Epithelial cell of proximal tubule (primary cell): Measurements from ENCODE around the gene CBFA2T3. TPM values are rescaled to one million over a fixed set of nuclear protein-coding genes. Genes with fewer than 3 reads are reported as not detected.

ENCODE experiments used
- DNase-seq: peaks from one replicate; pipeline ENCODE4 v3.0.0-alpha.2; 2011; ENCODE audit warnings: low read depth
- H3K4me3 ChIP-seq: 2 replicates; pipeline ENCODE4 v1.5.1; 2011; ENCODE audit warnings: low read depth, mild to moderate bottlenecking, low read length
- CTCF ChIP-seq: conservative IDR thresholded peaks from 2 replicates; pipeline ENCODE4 v1.5.1; 2012; ENCODE audit warnings: low read depth, mild to moderate bottlenecking, low read length
- total RNA-seq: library from RNA; depleted of rRNA; stranded (reverse); fragments of >200 nt; gene quantifications from 2 replicates; pipeline ENCODE4 v1.2.3, GENCODE V29; 2015

CBFA2T3 gene
- total RNA-seq, 1 donor from 2014 or later: 0.86 TPM

GRCh38 chr16:88913001-88913612, 63.9 kb downstream of the CBFA2T3 start:
- no peak for DNase-seq
- no peak for TF ChIP-seq CTCF
- H3K4me3 ChIP-seq: no peak overlapping the region

GRCh38 chr16:88912556-88912955, 64.5 kb downstream of the CBFA2T3 start:
- TF ChIP-seq CTCF: no peak
- DNase-seq: no peak
- no peak overlapping the region for H3K4me3 ChIP-seq

- H3K4me3 ChIP-seq: no peak overlapping the region
- DNase-seq: no peak
- TF ChIP-seq CTCF: no peak
Observed at GRCh38 chr16:88911946-88912310, 65.1 kb downstream of the CBFA2T3 start.

- DNase-seq: no peak
- no peak overlapping the region for H3K4me3 ChIP-seq
- no peak for TF ChIP-seq CTCF
Observed at GRCh38 chr16:88911136-88911945, 65.7 kb downstream of the CBFA2T3 start.

GRCh38 chr16:88910284-88911135, 66.5 kb downstream of the CBFA2T3 start:
- no peak for TF ChIP-seq CTCF
- DNase-seq: no peak
- H3K4me3 ChIP-seq: no peak overlapping the region

GRCh38 chr16:88909431-88910210, 67.4 kb downstream of the CBFA2T3 start:
- H3K4me3 ChIP-seq: no peak overlapping the region
- no peak for DNase-seq
- TF ChIP-seq CTCF: no peak
